GM12864 (cell line): ENCODE results near the gene DTX4.
A peak's percentile ranks its signal among the peaks of the same experiment; 100 is the strongest.

ENCODE experiments used
- DNase-seq: peaks from one replicate; pipeline ENCODE4 v3.0.0-alpha.2; 2011; ENCODE audit warnings: low read depth
- H3K4me3 ChIP-seq: 2 replicates; pipeline ENCODE4 v1.5.1; 2011; ENCODE audit warnings: mild to moderate bottlenecking, low read depth, low read length, control low read depth
- CTCF ChIP-seq: IDR thresholded peaks from 2 replicates; pipeline ENCODE4 v1.5.1; 2011; ENCODE audit warnings: low read depth, mild to moderate bottlenecking, moderate library complexity, low read length, control low read depth, inconsistent platforms; ENCODE audit errors: missing control alignments

Gene DTX4

GRCh38 chr11:59142530-59143507 lies 29.1 kb upstream of the DTX4 start, which contains the start of gene FAM111A:
TSS of gene FAM111A (plus strand) at chr11:59142856. CDS start at chr11:59148873, 6,017 bp downstream.
- DNase-seq, result peak; percentile 75
- TF ChIP-seq CTCF, result peak; percentile 28
- H3K4me3 ChIP-seq, result peak within 1 kb of the TSS; percentile 85

- H3K4me3 ChIP-seq, result peak overlapping the region; percentile 85
- DNase-seq, result no peak
- TF ChIP-seq CTCF, result no peak
Observed at GRCh38 chr11:59144096-59144495, 27.8 kb upstream of the DTX4 start.

DNA sequence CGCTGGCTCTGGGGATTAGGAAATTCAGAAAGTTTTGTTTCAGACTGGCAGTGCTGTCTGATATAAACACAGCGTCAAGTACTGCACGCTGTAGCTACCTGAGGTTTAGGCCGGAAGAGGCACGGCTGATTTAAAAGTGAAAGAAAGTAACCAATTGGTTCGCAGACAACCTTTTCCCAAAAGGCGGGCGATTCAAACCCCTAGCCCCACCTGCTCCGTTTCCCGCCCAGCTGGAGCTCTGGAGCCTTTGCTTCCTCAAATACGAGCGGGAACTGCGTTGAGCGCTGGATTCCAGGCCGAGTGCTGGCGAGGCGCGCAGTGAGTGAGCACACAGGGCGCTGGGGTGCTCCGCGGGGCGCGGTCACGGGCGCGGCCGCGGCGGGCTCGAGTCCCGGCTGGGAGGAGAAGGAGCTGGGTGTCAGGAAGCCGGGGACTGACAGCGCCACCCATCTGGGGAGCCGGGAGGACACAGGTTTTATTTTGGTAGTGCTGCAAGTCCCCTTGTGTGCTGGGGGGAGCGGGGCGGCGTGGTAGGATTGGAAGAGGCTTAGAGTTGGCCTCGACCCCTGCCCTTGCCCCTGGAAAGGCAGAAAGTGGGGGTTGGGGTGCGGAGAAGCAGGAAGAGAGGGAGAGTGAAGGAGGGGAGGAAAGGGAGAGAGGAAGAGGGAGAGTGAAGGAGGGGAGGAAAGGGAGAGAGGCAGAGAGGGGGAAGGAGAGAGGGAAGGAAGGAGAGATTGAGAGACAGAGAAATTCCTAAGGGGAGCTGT lies 27.2 kb upstream of the DTX4 start:
- H3K4me3 ChIP-seq, result peak overlapping the region; percentile 85
- peak; percentile 35 for TF ChIP-seq CTCF
- DNase-seq, result peak; percentile 81

DNA sequence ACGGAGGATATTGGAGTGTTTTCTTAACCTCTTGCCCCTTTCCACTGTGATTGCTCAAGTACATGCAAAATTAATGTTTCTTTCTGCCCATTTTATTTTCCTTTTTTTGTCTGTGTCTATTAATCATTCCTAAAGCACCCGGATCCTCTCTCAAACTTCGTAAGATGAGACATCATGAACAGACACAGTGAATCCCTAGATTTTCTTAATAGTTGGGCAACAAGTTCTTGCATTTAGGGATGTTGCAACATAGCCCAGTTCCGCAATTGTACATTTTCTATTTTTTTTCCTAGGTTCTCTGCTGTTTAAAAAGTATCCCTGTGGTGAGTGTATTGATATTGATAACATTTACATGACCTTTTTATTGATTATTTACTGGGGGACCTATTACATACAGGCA lies 26.4 kb upstream of the DTX4 start:
- peak overlapping the region; percentile 85 for H3K4me3 ChIP-seq
- no peak for TF ChIP-seq CTCF
- DNase-seq, result no peak

- TF ChIP-seq CTCF, result no peak
- H3K4me3 ChIP-seq, result peak overlapping the region; percentile 33; the same call in 1 of the 2 replicates
- DNase-seq, result no peak
Observed at GRCh38 chr11:59151761-59152160, 20.2 kb upstream of the DTX4 start.

DNA sequence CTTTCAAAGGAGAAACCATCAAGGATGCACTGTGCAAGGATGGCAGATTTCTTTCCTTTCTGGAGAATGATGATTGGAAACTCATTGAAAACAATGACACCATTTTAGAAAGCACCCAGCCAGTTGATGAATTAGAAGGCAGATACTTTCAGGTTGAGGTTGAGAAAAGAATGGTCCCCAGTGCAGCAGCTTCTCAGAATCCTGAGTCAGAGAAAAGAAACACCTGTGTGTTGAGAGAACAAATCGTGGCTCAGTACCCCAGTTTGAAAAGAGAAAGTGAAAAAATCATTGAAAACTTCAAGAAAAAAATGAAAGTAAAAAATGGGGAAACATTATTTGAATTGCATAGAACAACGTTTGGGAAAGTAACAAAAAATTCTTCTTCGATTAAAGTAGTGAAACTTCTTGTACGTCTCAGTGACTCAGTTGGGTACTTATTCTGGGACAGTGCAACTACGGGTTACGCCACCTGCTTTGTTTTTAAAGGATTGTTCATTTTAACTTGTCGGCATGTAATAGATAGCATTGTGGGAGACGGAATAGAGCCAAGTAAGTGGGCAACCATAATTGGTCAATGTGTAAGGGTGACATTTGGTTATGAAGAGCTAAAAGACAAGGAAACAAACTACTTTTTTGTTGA lies 19.5 kb upstream of the DTX4 start:
- TF ChIP-seq CTCF, result no peak
- H3K4me3 ChIP-seq, result peak overlapping the region; percentile 33
- peak; percentile 57 for DNase-seq
